ENCODE data around the gene TMEM88. TPM values are rescaled to one million over a fixed set of nuclear protein-coding genes. Genes with fewer than 3 reads are reported as not detected.

The TMEM88 gene
- total and polyA plus RNA-seq, 2 of the 13 experiments (the other 11 are each of a cell fraction or from before 2014, with no cell fraction given), result 0.31 to 0.66 TPM

- TF ChIP-seq ETV5 (CRISPR knock-in tag; IDR thresholded peaks at IDR 0.05; ENCODE audit: borderline replicate concordance) (no peak; the same call in 1 of the 2 replicates), ZNF33A (CRISPR knock-in tag; IDR thresholded peaks at IDR 0.05; ENCODE audit: borderline replicate concordance) (no peak; the same call in 1 of the 2 replicates), UBTF (CRISPR knock-in tag; IDR thresholded peaks at IDR 0.05) (peak; percentile 48), ARID4A (CRISPR knock-in tag; IDR thresholded peaks at IDR 0.05; ENCODE audit: borderline replicate concordance) (no peak), SP2 (CRISPR knock-in tag; IDR thresholded peaks at IDR 0.05) (no peak), ZBTB34 (CRISPR knock-in tag; IDR thresholded peaks at IDR 0.05) (no peak), EP300 (IDR thresholded peaks at IDR 0.05; ENCODE audit: low read depth in 2 of 2, low read length in 2 of 2) (no peak), EP300 (CRISPR knock-in tag; IDR thresholded peaks at IDR 0.05; ENCODE audit: borderline replicate concordance) (no peak), RFX5 (IDR thresholded peaks at IDR 0.05; ENCODE audit: low read depth, low read length) (no peak), ZNF639 (CRISPR knock-in tag; conservative IDR thresholded peaks at IDR 0.05) (no peak), ATF5 (CRISPR knock-in tag; IDR thresholded peaks at IDR 0.05; ENCODE audit: low read depth) (no peak), HHEX (CRISPR knock-in tag; IDR thresholded peaks at IDR 0.05) (no peak), ZNF720 (CRISPR knock-in tag; IDR thresholded peaks at IDR 0.05) (no peak), ZNF577 (CRISPR knock-in tag; IDR thresholded peaks at IDR 0.05; ENCODE audit: borderline replicate concordance, low read depth) (no peak), ZNF550 (CRISPR knock-in tag; IDR thresholded peaks at IDR 0.05; ENCODE audit: borderline replicate concordance) (no peak), ZNF788 (CRISPR knock-in tag; IDR thresholded peaks at IDR 0.05; ENCODE audit: borderline replicate concordance) (no peak), FOXC1 (CRISPR knock-in tag; IDR thresholded peaks at IDR 0.05; ENCODE audit: borderline replicate concordance) (no peak), SETDB1 (CRISPR knock-in tag; IDR thresholded peaks at IDR 0.05; ENCODE audit: borderline replicate concordance) (no peak), ZNF317 (CRISPR knock-in tag; IDR thresholded peaks at IDR 0.05) (no peak)
Measured at GRCh38 chr17:7835814-7836595, 18.9 kb upstream of the TMEM88 start (continued).

Data from HepG2 (cell line).